Hepatocyte (in vitro differentiated cells): Measurements from ENCODE around the gene ADRM1.

Experiments used
- EZH2 ChIP-seq: fragments of 200-600 bp; sonication (generic); IDR thresholded peaks from 2 replicates; pipeline ENCODE4 v1.6.1; 2016; ENCODE audit warnings: antibody characterized with exemption, mild to moderate bottlenecking, borderline replicate concordance
- EZH2phosphoT487 ChIP-seq: fragments of 200-600 bp; sonication (generic); IDR thresholded peaks from one replicate; pipeline ENCODE4 v1.6.1; 2018; ENCODE audit warnings: antibody characterized with exemption, mild to moderate bottlenecking, low read depth, moderate library complexity; ENCODE audit not compliant: unreplicated experiment, severe bottlenecking
- TF ChIP-seq, protein P1 (sequence below): fragments of 200-600 bp; sonication (generic); IDR thresholded peaks from 2 replicates; pipeline ENCODE4 v1.5.1; 2016; ENCODE audit warnings: antibody characterized with exemption, mild to moderate bottlenecking; ENCODE audit not compliant: poor library complexity

DNA sequence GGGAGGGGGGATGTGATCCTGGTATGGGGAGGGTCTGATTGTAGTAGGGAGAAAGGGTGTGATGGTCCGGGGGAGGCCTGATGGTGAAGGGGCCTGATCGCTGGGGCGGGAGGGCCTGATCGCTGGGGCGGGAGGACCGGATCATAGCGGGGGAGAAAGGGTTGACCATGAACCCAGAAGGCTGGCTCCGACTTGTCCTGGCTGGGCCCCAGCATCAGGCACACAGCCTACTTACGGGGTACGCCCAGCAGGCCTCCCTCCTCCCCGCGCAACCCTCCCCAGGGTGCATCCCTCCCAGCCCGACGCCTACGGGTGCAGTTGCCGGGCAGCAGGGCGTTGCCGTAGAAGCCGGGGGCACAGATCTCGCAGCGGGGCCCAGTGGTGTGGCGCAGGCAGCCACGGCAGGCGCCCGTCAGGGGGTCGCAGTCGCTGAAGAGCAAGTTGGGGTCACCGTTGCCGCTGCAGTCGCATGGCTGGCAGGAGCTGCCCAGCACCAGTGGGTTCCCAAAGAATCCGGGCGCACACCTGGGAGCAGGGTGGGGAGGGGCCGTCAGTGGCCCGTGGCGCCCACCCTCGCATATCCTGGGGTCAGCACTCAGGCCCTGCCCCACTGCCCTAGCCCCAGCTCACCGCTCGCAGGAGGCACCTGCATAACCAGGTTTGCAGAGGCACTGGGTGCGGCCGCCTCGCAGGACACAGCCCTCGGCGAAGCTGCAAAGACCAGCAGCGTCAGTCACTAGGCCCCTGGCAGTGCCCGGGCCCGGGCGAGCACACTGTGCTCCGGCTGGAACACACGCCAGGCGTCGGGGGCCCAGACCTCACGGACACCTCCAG, 20.6 kb downstream of the ADRM1 start:
- TF ChIP-seq, protein P1, sequence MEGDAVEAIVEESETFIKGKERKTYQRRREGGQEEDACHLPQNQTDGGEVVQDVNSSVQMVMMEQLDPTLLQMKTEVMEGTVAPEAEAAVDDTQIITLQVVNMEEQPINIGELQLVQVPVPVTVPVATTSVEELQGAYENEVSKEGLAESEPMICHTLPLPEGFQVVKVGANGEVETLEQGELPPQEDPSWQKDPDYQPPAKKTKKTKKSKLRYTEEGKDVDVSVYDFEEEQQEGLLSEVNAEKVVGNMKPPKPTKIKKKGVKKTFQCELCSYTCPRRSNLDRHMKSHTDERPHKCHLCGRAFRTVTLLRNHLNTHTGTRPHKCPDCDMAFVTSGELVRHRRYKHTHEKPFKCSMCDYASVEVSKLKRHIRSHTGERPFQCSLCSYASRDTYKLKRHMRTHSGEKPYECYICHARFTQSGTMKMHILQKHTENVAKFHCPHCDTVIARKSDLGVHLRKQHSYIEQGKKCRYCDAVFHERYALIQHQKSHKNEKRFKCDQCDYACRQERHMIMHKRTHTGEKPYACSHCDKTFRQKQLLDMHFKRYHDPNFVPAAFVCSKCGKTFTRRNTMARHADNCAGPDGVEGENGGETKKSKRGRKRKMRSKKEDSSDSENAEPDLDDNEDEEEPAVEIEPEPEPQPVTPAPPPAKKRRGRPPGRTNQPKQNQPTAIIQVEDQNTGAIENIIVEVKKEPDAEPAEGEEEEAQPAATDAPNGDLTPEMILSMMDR: no peak
- TF ChIP-seq EZH2phosphoT487: no peak
- no peak for TF ChIP-seq EZH2
